Effector memory CD4-positive, alpha-beta T cell (primary cell): ENCODE measurements around the gene LRRC74B.
"Not testable (repeated sequence)": the region's sequence is repeated elsewhere in the genome, so short reads cannot be mapped to it uniquely, and the experiment has no call there.

Experiments used
- DNase-seq, 3 donors: peaks; one replicate each; pipeline ENCODE4 v3.0.0-alpha.2; 2020
- H3K27ac ChIP-seq: 2 replicates; pipeline ENCODE4 v1.7.0; 2013; ENCODE audit warnings: mild to moderate bottlenecking, low read length, moderate library complexity; ENCODE audit not compliant: insufficient read depth, poor library complexity, severe bottlenecking
- H3K27me3 ChIP-seq: replicated peaks from 2 replicates; pipeline ENCODE4 v1.7.0; 2013; ENCODE audit warnings: mild to moderate bottlenecking, low read length; ENCODE audit not compliant: insufficient read depth, control insufficient read depth, poor library complexity, severe bottlenecking
- H3K36me3 ChIP-seq: 2 replicates; pipeline ENCODE4 v1.7.0; 2013; ENCODE audit warnings: mild to moderate bottlenecking, low read length, moderate library complexity; ENCODE audit not compliant: control insufficient read depth, insufficient read depth
- H3K4me1 ChIP-seq: 2 replicates; pipeline ENCODE4 v1.7.0; 2013; ENCODE audit warnings: low read length, mild to moderate bottlenecking; ENCODE audit not compliant: control insufficient read depth, insufficient read depth, poor library complexity, severe bottlenecking
- H3K4me3 ChIP-seq: 2 replicates; pipeline ENCODE4 v1.7.0; 2013; ENCODE audit warnings: low read length, low read depth, mild to moderate bottlenecking; ENCODE audit not compliant: insufficient read depth, poor library complexity, severe bottlenecking
- H3K9me3 ChIP-seq: 2 replicates; pipeline ENCODE4 v1.7.0; 2013; ENCODE audit warnings: mild to moderate bottlenecking, low read length, moderate library complexity; ENCODE audit not compliant: control insufficient read depth

LRRC74B gene

GRCh38 chr22:21078916-21079315 is 33.2 kb downstream of the LRRC74B start:
- no peaks in the 10 kb centered on the region for H3K9me3 ChIP-seq
- DNase-seq, result no peak
- no peak overlapping the region for H3K4me3 ChIP-seq
- no peaks in the 10 kb centered on the region for H3K27me3 ChIP-seq
- H3K27ac ChIP-seq, result no peak overlapping the region
- no peaks in the 10 kb centered on the region for H3K4me1 ChIP-seq
- no peaks in the 10 kb centered on the region for H3K36me3 ChIP-seq

GRCh38 chr22:21079493-21079892 is 33.7 kb downstream of the LRRC74B start:
- Histone ChIP-seq H3K9me3 (no peaks in the 10 kb centered on the region), H3K36me3 (no peaks in the 10 kb centered on the region)

GRCh38 chr22:21080435-21081137 is 34.8 kb downstream of the LRRC74B start:
- DNase-seq, result no peak

More at GRCh38 chr22:21079493-21079892, 33.7 kb downstream of the LRRC74B start:
- Histone ChIP-seq H3K4me1 (no peaks in the 10 kb centered on the region), H3K27ac (no peak overlapping the region), H3K27me3 (no peaks in the 10 kb centered on the region), H3K4me3 (no peak overlapping the region)
- DNase-seq, result no peak

GRCh38 chr22:21082248-21082647 is 36.5 kb downstream of the LRRC74B start:
- Histone ChIP-seq H3K4me3 (no peak overlapping the region), H3K4me1 (no peaks in the 10 kb centered on the region), H3K27ac (no peak overlapping the region), H3K36me3 (no peaks in the 10 kb centered on the region), H3K27me3 (no peaks in the 10 kb centered on the region), H3K9me3 (no peaks in the 10 kb centered on the region)
- DNase-seq, result no peak

More at GRCh38 chr22:21080435-21081137, 34.8 kb downstream of the LRRC74B start:
- H3K4me3 ChIP-seq, result no peak overlapping the region
- no peaks in the 10 kb centered on the region for H3K27me3 ChIP-seq
- H3K4me1 ChIP-seq, result no peaks in the 10 kb centered on the region
- no peak overlapping the region for H3K27ac ChIP-seq
- H3K36me3 ChIP-seq, result no peaks in the 10 kb centered on the region
- H3K9me3 ChIP-seq, result no peaks in the 10 kb centered on the region

GRCh38 chr22:21087119-21087518 is 41.4 kb downstream of the LRRC74B start:
- Histone ChIP-seq H3K27ac (no peak overlapping the region), H3K27me3 (no peaks in the 10 kb centered on the region), H3K9me3 (no peaks in the 10 kb centered on the region), H3K36me3 (no peaks in the 10 kb centered on the region), H3K4me1 (no peaks in the 10 kb centered on the region), H3K4me3 (no peak overlapping the region)
- no peak for DNase-seq

GRCh38 chr22:21087926-21088325 is 42.2 kb downstream of the LRRC74B start:
- DNase-seq, H3K9me3 ChIP-seq, H3K4me1 ChIP-seq, H3K36me3 ChIP-seq, H3K27ac ChIP-seq, H3K4me3 ChIP-seq, H3K27me3 ChIP-seq: not testable (repeated sequence)

GRCh38 chr22:21091220-21091619 is 45.5 kb downstream of the LRRC74B start:
- not testable (repeated sequence) for H3K4me1 ChIP-seq, H3K27me3 ChIP-seq

GRCh38 chr22:21092797-21093554 is 47.2 kb downstream of the LRRC74B start:
- Histone ChIP-seq H3K9me3 (no peaks in the 10 kb centered on the region), H3K4me1 (no peaks in the 10 kb centered on the region), H3K27me3 (no peaks in the 10 kb centered on the region), H3K27ac (no peak overlapping the region), H3K36me3 (no peaks in the 10 kb centered on the region), H3K4me3 (no peak overlapping the region)
- DNase-seq, result no peak

More at GRCh38 chr22:21091220-21091619, 45.5 kb downstream of the LRRC74B start:
- H3K36me3 ChIP-seq, DNase-seq, H3K9me3 ChIP-seq, H3K27ac ChIP-seq, H3K4me3 ChIP-seq: not testable (repeated sequence)

- DNase-seq, H3K27ac ChIP-seq, H3K27me3 ChIP-seq, H3K4me3 ChIP-seq, H3K4me1 ChIP-seq, H3K36me3 ChIP-seq, H3K9me3 ChIP-seq: not testable (repeated sequence)
These were observed 47.9 kb downstream of the LRRC74B start for GRCh38 chr22:21093555-21094137.
